Stimulated activated CD8-positive, alpha-beta memory T cell treated with anti-CD3 and anti-CD28 coated beads, Interleukin-2, amount 100 ng/mL, for 48 hours (primary cell): Measurements from ENCODE around the gene OCSTAMP.

Source experiments
- DNase-seq, 2 donors: peaks; one replicate each; pipeline ENCODE4 v3.0.0-alpha.2; 2020; ENCODE audit warnings: low read depth in 2 of 2

The OCSTAMP gene, protein sequence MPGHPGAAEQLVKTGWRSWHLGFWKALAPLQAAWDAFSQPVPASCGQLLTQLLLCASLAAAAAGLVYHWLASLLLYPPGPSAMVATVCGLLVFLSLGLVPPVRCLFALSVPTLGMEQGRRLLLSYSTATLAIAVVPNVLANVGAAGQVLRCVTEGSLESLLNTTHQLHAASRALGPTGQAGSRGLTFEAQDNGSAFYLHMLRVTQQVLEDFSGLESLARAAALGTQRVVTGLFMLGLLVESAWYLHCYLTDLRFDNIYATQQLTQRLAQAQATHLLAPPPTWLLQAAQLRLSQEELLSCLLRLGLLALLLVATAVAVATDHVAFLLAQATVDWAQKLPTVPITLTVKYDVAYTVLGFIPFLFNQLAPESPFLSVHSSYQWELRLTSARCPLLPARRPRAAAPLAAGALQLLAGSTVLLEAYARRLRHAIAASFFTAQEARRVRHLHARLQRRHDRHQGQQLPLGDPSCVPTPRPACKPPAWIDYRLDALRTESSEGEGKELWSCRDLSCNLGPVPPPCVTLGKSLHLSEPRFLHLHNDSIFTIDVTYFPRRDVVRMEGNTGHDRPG

GRCh38 chr20:46550461-46550860, at the start of gene OCSTAMP:
TSS of gene OCSTAMP (minus strand) at chr20:46550654. CDS start at chr20:46550560, 94 bp downstream.
- no peak for DNase-seq

DNA sequence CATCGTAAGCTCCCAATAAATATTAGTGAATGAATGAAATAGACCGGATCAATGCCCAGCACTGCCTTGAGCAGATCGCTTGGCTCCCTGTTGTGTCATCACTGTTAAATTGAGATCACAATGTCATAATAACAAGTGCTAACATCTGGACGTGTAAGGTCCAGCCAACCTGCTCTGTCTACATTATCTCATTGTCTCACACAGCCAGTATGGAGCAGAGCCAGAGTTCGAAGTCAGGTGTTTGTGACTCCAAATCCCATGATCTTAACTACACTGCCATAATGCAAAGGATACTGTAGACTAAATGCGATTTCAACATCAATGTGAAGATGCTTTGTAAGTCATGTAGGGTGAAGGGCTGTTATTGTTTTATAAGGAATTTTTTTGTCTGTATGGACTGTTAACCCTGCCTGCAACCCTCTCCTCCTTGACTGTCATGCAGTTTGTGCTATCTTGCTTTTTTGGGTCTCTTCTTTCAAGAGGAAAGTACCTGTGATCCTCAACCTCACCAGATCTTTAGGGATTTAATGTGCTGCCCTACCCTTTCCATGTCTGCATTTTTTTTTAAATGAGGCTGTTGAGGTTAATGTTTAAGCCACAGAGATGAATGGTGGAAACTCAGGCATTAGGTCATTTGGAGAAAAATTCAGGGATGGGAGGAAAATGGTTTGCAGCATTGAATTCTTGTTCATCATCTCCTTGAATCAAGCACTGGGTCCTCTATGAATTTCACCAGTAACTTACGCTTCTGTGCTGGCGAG, 49.0 kb upstream of the OCSTAMP start:
- DNase-seq: no peak

DNA sequence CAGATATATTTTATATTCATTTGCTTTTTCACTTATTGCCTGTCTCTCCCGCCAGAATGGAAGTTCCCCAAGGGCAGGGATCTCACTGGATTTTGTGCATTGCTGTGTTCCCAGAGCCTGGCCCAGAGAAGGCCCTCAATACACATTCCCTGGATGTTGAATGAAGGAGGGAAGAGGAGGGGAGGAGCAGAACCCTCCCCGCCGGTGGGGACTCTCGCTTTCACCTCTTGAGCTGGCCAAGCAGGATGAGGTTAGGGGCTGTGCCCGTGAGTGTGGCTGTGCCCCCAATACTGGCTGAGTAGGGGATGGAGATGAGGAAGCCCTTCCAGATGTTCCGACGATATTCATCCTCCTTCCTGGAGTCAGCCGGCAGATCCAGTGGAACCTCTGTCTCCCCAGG, 45.5 kb upstream of the OCSTAMP start:
- DNase-seq: no peak

DNA sequence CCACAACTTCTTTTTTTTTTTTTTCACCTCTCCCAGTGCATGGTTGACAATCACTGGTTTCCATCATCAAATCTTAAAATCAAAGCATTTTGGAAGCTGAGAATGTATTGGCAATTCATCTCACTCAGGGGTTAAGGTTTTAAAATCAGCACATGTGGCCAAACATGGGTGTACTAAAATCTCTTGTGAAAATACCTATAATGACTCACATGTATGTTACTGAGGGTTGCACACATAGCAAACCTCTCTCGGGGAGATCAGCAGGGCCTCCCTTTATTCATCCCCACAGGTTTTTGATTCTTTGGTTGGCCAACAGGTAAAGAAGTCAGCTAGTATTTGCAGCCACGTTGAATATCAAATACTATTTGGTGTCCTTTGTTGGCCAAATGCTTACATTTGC, 44.3 kb upstream of the OCSTAMP start:
- no peak for DNase-seq

- DNase-seq: no peak
These were observed 42.3 kb upstream of the OCSTAMP start for GRCh38 chr20:46592580-46593362.

DNA sequence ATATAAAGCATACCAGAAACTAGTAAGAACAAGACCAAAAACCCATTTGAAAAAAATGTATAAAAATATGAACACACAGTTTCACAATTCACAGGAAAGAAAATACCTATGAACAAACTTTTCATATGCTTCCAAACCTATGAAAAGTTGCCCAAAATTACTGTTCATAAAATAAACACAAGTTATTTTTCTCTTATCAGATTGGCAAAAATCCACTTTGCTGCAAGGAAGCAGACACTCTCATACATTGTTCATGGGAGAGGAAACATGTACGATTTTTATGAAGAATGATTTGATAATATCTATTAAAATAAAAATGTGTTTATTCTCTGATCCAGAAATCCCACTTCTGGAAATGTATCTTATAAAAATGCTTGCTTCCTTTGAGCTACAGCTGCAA, 40.0 kb upstream of the OCSTAMP start:
- DNase-seq: no peak

DNA sequence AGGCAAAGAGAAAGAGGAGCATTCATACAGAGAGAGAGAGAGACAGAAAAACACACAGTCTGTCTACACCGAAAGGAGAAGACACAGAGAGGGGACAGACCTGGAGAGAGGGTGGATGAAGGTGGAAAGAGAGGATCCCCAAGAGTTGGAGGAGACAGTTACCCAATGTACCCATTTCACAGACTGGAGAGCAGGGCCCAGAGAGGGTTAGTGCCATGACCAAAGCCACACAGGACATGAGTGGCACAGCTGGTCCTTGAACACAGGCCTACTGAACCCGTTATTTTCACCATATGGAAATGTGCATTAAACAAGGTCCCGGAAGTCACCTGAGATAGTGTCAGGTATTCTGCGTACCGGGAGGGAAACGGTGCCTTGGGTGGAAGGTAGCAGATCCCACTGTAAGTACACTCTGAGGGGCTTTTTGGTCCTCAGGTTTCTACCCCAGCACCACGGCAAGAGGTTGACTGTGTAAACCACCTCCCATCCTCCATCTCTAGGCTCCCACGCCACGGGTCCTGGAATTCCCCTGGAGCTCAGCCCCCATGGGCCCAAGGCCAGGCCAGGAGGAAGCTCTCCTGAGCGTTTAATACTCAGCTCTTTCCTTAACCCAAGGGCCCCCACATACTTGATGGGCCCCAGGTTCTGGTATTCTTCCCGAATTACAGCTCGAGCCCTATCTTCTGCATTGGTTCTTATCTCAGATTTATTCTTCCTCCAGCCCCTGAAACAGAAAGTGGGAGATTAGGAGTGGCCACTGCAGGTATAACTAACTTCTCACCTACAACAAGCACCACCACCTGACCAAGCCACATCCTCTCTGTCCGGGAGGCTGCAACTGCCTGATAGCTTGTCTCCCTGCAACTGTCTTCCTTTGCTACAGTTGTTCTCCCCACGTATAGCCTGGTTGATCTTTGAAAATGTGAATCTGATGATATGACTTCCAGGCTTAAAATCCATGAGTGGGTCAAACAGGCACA, 38.4 kb upstream of the OCSTAMP start:
- no peak for DNase-seq

GRCh38 chr20:46587986-46588385, 37.5 kb upstream of the OCSTAMP start:
- DNase-seq: no peak

GRCh38 chr20:46586724-46587123, 36.3 kb upstream of the OCSTAMP start:
- DNase-seq: no peak

DNA sequence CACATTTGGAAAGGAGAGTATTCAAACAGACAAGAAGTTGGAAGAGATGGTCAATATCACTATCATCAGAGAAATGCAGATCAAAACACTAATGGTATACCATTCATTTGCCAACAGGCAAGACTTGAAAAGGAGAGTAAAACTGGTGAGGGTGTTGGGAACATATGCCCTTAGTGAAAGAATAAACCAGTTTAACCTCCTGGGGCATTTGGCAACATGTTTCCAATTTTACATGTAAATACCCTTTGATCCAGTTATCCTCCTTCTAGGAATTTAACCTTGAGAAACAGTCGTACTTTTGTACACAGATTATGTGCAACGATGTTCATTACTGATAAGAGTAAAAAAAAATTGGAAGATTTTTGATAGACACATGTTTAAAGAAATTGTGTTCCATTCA, 34.1 kb upstream of the OCSTAMP start:
- DNase-seq: no peak

- no peak for DNase-seq
These were observed 33.2 kb upstream of the OCSTAMP start for GRCh38 chr20:46583411-46584214.

GRCh38 chr20:46582648-46583047, 32.2 kb upstream of the OCSTAMP start:
- no peak for DNase-seq

DNA sequence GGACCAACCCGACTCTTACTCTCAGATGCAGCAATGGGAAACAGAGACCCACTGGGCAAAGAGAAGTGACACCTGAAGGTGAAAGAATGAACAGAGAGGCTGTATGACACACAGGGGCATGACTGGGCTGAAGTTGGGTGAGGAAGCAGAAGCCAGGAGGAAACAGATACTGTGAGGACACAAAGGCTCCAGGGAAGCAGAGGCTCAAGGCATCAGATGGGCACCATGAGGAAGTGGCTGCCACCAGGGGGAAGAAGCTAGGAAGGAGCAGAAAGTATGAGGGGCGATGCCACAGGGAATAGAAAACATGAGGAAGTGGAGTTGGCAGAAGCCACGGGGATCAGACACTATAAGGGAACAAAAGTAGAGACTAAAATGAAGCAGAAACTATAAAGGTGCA, 30.9 kb upstream of the OCSTAMP start:
- DNase-seq: no peak

DNA sequence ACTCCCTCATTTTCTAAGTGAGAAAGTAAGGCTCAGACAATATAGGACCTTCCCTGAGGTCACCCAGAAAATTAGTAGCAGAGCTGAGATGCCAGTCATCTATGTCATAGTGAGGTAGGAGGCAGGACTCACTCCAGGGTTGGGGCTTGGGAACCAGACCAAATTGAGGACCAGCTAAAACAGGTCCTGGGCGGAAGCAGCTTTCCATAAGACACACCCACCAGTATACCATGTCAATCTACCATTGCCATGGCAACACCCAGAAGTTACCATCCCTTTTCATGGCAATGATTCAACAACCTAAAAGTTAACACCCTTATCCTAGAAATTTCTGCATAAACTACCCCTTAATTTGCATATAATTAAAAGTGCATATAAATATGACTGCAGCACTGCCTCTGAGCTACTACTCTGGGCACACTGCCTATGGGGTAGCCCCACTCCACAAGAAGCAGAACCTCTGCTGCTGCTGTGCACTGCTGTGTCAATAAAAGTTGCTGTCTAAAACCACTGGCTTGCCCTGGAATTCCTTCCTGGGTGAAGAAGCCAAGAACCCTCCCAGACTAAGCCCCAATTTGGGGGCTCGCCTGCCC, 30.3 kb upstream of the OCSTAMP start:
- DNase-seq: no peak

GRCh38 chr20:46578745-46579144, 28.3 kb upstream of the OCSTAMP start:
- no peak for DNase-seq

GRCh38 chr20:46576774-46577395, 26.4 kb upstream of the OCSTAMP start:
- DNase-seq: no peak

DNA sequence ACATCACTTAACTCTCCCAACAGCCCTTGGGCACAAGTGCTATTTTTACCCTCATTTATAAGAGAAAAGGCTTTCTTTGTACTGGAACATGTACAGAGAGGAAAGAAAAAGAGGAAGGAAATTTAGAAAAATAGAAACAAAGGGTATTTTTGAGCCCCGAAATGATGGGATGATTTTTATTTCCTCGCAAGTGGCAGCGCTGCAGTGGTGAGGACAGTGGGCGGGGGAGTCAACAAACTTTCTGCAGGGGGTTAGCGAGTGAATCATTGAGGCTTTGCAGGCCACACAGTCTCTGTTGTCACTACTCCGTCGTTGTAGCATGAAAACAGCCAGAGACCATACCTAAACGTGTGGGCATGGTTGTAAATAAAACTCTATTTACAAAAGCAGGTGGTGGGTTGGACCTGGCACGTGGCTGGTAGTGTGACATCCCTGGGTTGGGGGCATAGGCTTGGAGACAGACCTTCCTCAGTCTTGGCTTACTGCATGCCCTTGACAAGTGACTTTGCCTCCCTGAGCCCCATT, 25.5 kb upstream of the OCSTAMP start:
- DNase-seq: peak in 1 of 2 donors; percentile 7

- DNase-seq: no peak
These were observed 24.9 kb upstream of the OCSTAMP start for GRCh38 chr20:46575394-46575793.
